Measurements from ENCODE around the gene PSME2. TPM values are rescaled to one million over a fixed set of nuclear protein-coding genes. Genes with fewer than 3 reads are reported as not detected.

PSME2 gene
- total RNA-seq, 2 experiments from 2014 or later = 577 to 623 TPM

DNA sequence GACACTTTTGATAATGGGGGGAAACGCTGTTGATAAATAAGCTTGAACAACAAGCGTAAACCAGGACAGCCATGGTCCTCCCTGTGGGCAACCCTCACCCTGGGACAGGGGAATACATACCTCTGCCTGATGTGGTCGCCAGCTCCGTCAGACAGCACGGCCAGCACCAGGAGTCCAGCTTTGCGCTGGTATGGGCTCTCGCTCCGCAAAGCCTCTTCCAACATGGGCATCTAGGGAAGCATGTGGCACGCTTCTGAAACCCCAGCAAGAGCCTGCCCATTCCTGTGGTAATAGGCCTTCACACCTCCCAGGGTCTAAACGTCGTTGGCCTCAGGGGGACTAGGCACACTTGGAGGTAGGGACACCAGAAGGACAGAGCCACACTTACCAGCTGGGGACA lies 39.3 kb upstream of the PSME2 start:
- Mint-ChIP-seq H3K27ac (peak overlapping the region; percentile 8), H3K4me3 (no peak overlapping the region), H3K36me3 (peaks cover 10% of the 10 kb centered on the region), H3K4me1 (peaks cover 32% of the 10 kb centered on the region), H3K27me3 (no peaks in the 10 kb centered on the region), H3K9me3 (ENCODE audit: low read depth) (no peaks in the 10 kb centered on the region)
- CTCF ChIA-PET = interaction anchor here (0.9 kb wide), 1 partner anchor 13 kb away, joined by 3 read pairs; no protein-coding TSS in a partner anchor
- ATAC-seq (no peak), DNase-seq (no peak)

DNA sequence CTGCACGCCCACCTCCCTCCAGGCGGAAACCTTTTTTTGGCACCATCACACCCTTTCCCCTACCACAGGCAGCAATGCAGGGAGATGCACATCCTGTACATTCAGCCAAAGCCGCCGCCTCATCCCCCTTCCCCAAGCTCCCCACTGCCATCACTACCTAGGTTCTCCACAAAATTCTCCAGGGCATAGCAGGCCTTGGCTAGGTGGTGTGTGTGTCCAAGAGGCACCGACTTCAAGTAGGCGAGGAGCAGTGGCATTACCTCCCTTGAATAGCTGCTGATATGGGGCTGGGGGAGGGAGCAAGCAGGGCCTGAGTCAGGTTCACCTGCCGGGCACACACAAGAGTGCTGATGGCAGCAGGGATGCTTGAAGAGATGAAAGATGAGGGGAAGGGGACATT lies 38.6 kb upstream of the PSME2 start:
- no peak for ATAC-seq
- Mint-ChIP-seq H3K4me3 (no peak overlapping the region), H3K27me3 (no peaks in the 10 kb centered on the region), H3K36me3 (peaks cover 12% of the 10 kb centered on the region), H3K9me3 (ENCODE audit: low read depth) (no peaks in the 10 kb centered on the region), H3K27ac (no peak overlapping the region), H3K4me1 (peaks cover 28% of the 10 kb centered on the region)
- CTCF ChIA-PET = interaction anchor here (0.9 kb wide), 1 partner anchor 12 kb away, joined by 3 read pairs; no protein-coding TSS in a partner anchor
- no peak for DNase-seq

DNA sequence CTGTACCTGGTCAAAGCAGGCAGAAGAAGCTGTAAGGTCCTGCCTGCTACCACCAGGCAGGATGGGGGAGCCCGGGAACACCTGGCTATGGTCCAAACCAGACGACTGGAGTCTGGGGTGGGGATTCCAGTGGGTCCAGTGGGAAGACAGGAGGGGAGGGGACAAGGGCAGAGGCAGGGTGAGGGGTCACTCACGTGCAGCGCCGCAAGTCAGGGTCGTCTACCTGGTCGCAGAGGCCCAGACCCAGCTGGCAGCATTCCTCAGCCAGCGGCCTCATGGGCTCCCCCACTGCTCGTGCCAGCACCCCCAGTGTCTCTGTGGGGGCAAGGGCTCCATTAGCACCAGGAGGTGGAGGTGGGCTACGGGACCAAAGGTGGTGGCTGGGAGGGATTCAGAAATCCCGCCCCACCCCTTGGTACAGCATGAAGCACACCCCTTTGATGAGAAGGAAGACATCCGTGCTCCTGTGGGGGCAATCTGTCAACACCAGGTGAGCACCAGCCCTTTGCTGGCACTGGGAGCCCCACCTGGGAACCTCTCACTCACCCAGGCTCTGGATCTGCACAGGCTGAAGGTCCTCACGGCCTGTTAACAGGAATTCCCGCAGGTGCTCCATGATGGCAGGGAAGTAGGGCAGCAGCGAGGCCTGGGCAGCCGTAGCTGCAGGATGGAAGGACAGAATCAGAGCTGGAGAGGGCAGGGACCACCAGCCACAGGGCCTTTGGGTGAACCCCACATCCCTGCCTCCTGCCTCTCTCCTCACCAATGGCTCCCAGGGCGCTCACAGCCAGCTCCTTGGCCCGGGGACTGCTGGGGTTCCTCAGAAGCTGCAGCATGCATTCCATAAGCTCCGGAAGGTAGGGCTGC lies 37.9 kb upstream of the PSME2 start:
- Mint-ChIP-seq H3K4me3 (no peak overlapping the region), H3K36me3 (peaks cover 12% of the 10 kb centered on the region), H3K4me1 (peaks cover 22% of the 10 kb centered on the region), H3K27me3 (no peaks in the 10 kb centered on the region), H3K9me3 (ENCODE audit: low read depth) (no peaks in the 10 kb centered on the region), H3K27ac (no peak overlapping the region)
- no peak for DNase-seq
- CTCF ChIA-PET = no interaction called here
- no peak for ATAC-seq

DNA sequence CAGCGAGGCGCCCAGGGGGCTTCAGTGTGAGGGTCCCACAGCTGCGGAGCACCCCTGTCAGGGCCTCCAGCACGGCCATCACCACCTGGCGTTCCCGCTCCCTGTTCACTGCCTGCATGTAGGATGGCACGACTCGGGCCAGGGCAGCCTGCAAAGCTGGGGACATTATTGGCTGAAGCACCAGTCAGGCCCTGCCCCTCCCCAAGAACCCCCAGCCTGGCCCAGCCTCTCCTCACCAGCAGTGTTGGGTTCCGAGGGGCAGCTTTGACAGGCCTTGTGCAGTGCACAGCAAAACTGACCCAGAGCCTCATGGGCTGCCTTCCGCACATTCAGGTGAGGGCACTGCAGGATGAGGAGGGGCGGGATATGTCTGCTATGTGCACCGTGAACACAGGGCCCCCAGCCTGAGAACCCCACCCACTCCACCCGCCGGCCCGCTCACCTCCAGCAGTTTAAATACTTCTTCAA lies 36.6 kb upstream of the PSME2 start:
- Mint-ChIP-seq H3K36me3 (peaks cover 16% of the 10 kb centered on the region), H3K27me3 (no peaks in the 10 kb centered on the region), H3K4me1 (peaks cover 14% of the 10 kb centered on the region), H3K4me3 (no peak overlapping the region), H3K9me3 (ENCODE audit: low read depth) (no peaks in the 10 kb centered on the region), H3K27ac (no peak overlapping the region)
- DNase-seq (no peak), ATAC-seq (no peak)
- CTCF ChIA-PET = no interaction called here

GRCh38 chr14:24182110-24182882 lies 35.9 kb upstream of the PSME2 start:
- no peak overlapping the region for H3K27ac Mint-ChIP-seq
- CTCF ChIA-PET = interaction anchor here (1.4 to 2.1 kb wide), 2 partner anchors 21 to 126 kb away, joined by 5 to 6 read pairs; partner anchors contain the start of genes CIDEB and IRF9
- no peaks in the 10 kb centered on the region for H3K27me3 Mint-ChIP-seq
- no peak overlapping the region for H3K4me3 Mint-ChIP-seq
- peaks cover 8% of the 10 kb centered on the region for H3K4me1 Mint-ChIP-seq
- DNase-seq (no peak), ATAC-seq (no peak)
- no peaks in the 10 kb centered on the region for H3K9me3 Mint-ChIP-seq (ENCODE audit: low read depth)
- H3K36me3 Mint-ChIP-seq = peaks cover 16% of the 10 kb centered on the region

DNA sequence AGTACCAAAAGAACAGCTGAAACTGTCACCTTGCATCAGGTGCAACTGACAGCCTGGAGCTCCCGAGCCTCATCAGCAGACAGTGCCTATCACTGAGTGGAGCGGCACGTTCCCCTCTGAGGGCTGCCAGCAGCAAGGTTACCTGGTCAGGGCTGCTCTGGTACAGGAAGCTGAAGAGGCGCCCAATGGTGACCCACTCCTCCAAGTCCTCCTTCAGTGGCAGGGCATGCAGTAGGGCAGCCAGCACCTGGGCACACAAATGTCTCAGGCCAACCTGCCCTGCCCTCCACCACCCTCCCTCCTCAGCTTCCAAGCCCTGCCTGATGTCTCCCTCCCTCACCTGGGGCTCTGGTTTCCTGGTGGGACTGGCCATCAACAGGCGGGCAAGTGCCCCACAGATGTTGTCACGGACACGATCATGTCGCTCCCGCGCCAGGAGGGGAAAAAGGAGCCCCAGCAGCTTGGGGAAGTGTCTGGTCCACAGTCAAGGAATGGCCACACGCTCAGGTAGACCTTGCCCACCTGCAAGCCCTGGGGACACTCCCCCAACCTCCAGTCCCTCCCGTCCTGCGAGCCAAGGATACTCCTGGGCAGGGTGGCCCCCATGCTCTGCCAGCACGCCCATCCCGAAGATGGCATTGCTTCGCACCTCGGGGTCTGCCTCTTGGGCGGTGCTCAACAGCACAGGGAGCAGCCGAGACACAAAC lies 35.1 kb upstream of the PSME2 start:
- no peaks in the 10 kb centered on the region for H3K9me3 Mint-ChIP-seq (ENCODE audit: low read depth)
- H3K27ac Mint-ChIP-seq = no peak overlapping the region
- ATAC-seq (no peak), DNase-seq (no peak)
- H3K4me3 Mint-ChIP-seq = no peak overlapping the region
- H3K27me3 Mint-ChIP-seq = no peaks in the 10 kb centered on the region
- peaks cover 2% of the 10 kb centered on the region for H3K4me1 Mint-ChIP-seq
- CTCF ChIA-PET = interaction anchor here (0.7 to 2.1 kb wide), 4 partner anchors 11 to 126 kb away, joined by 3 to 6 read pairs (median 4); partner anchors contain the start of genes CIDEB and IRF9
- peaks cover 23% of the 10 kb centered on the region for H3K36me3 Mint-ChIP-seq

DNA sequence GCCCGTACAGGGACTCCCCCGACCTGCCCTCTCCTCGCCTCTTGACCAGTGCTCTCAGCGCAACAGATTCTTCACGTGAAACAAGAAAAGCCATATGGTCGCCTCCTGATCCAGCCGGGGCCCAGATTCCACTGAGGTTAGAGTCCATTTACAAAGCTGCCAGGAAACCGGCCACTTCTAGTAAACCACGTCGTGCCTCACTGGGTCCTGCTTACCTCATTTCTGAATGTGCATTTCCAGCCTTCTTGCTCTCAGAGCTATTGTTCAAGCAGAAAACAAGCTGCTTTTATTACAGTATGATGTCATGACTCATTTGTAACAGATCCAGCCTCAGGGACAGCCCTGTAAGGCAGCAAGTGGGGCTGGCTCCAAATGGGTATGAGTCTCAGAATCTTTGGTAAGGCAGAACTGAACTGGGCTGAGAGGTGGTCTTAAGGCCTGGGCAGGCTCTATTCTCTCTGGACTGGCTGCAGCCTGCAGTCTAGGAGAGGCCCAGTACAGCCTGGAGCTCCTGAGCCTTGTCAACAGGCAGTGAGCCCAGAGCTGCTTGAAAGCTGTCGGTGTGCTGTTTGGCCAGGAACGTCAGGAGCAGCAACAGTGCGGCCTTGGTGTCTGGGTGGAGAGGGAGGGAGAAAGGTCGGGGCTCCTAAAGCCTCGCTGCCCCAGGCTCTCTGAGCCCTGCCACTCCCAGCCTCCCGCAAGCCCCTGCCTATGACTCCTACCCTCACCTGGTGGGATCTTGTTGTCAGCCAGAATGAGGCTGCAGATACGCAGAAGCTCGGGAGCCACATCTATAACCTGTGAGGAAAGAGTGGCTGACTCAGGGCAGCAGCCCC lies 33.8 kb upstream of the PSME2 start:
- H3K4me3 Mint-ChIP-seq = no peak overlapping the region
- DNase-seq (no peak), ATAC-seq (no peak)
- H3K9me3 Mint-ChIP-seq (ENCODE audit: low read depth) = no peaks in the 10 kb centered on the region
- H3K4me1 Mint-ChIP-seq = peaks cover under 1% of the 10 kb centered on the region
- H3K27me3 Mint-ChIP-seq = no peaks in the 10 kb centered on the region
- H3K27ac Mint-ChIP-seq = no peak overlapping the region
- peaks cover 21% of the 10 kb centered on the region for H3K36me3 Mint-ChIP-seq
- CTCF ChIA-PET = interaction anchor here (0.9 to 2.1 kb wide), 5 partner anchors 7 to 128 kb away, joined by 3 to 9 read pairs (median 4); partner anchors contain the start of genes CIDEB and IRF9

DNA sequence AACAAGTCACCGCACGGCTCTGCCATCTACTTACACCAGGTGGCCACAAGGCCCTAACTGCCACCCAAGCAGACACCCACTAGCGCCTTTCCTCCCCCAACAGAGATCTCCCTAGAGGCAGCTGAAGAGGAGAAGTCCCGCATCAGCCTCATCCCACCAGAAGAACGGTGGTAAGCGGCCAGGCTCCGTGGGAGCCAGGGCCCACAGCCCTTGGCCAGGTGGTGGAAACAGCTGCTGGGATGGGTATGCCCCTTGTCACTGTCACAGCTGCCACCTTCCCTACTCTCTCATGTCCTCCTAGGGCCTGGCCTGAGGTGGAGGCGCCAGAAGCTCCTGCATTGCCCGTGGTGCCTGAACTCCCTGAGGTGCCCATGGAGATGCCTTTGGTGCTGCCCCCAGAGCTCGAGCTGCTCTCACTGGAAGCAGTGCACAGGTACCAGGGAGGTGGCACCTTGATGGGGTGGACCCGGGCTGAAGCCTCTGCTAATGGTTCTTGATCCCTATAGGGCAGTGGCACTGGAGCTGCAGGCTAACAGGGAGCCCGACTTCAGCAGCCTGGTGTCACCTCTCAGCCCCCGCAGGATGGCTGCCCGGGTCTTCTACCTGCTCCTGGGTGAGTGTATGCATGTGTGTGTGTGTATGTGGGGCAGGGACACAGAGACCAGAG lies 33.0 kb upstream of the PSME2 start:
- Mint-ChIP-seq H3K4me3 (no peak overlapping the region), H3K27me3 (no peaks in the 10 kb centered on the region), H3K27ac (no peak overlapping the region), H3K9me3 (ENCODE audit: low read depth) (no peaks in the 10 kb centered on the region), H3K36me3 (peaks cover 25% of the 10 kb centered on the region), H3K4me1 (peaks cover 6% of the 10 kb centered on the region)
- CTCF ChIA-PET = interaction anchor here (0.8 to 1.4 kb wide), 4 partner anchors 8 to 56 kb away, joined by 3 to 9 read pairs (median 4); partner anchors contain the start of gene IRF9
- no peak for DNase-seq
- no peak for ATAC-seq

- Mint-ChIP-seq H3K4me3 (no peak overlapping the region), H3K36me3 (peaks cover 27% of the 10 kb centered on the region), H3K27ac (peak overlapping the region; percentile 19), H3K9me3 (ENCODE audit: low read depth) (no peaks in the 10 kb centered on the region), H3K27me3 (no peaks in the 10 kb centered on the region), H3K4me1 (peaks cover 8% of the 10 kb centered on the region)
- CTCF ChIA-PET = interaction anchor here (0.8 to 1.4 kb wide), 3 partner anchors 8 to 17 kb away, joined by 3 to 9 read pairs (median 4); partner anchors contain the start of gene IRF9
- no peak for ATAC-seq
- no peak for DNase-seq
Observed at GRCh38 chr14:24178399-24179178, 32.2 kb upstream of the PSME2 start.

- DNase-seq (no peak), ATAC-seq (no peak)
- no peaks in the 10 kb centered on the region for H3K27me3 Mint-ChIP-seq
- H3K4me3 Mint-ChIP-seq = no peak overlapping the region
- CTCF ChIA-PET = interaction anchor here (1.1 to 1.3 kb wide), 2 partner anchors 17 to 129 kb away, joined by 3 read pairs; partner anchors contain the start of gene IRF9
- H3K27ac Mint-ChIP-seq = no peak overlapping the region
- H3K4me1 Mint-ChIP-seq = peaks cover 10% of the 10 kb centered on the region
- peaks cover 30% of the 10 kb centered on the region for H3K36me3 Mint-ChIP-seq
- no peaks in the 10 kb centered on the region for H3K9me3 Mint-ChIP-seq (ENCODE audit: low read depth)
Observed at GRCh38 chr14:24177891-24178290, 31.5 kb upstream of the PSME2 start.

Data from activated CD8-positive, alpha-beta memory T cell treated with anti-CD3 and anti-CD28 coated beads, Interleukin-2, amount 10 ng/mL, durations not matched to agents 7 days and 5 days (primary cell).